Measurements from ENCODE around the gene CNTD1. TPM values are rescaled to one million over a fixed set of nuclear protein-coding genes. Genes with fewer than 3 reads are reported as not detected.
A peak's percentile ranks its signal among the peaks of the same experiment; 100 is the strongest.

The CNTD1 gene
- total RNA-seq, 2 donors from 2014 or later, result 0.16 TPM; not detected in 1

GRCh38 chr17:42833767-42834422 is 35.2 kb downstream of the CNTD1 start:
- Histone ChIP-seq H3K4me3 (peak overlapping the region; percentile 75 to 93), H3K4me1 (peaks cover 0 to 22% of the 10 kb centered on the region in 2 donors), H3K27me3 (no peaks in the 10 kb centered on the region), H3K36me3 (peaks cover 31% of the 10 kb centered on the region), H3K27ac (peak overlapping the region; percentile 85 to 89), H3K9me3 (no peaks in the 10 kb centered on the region)
- TF ChIP-seq CTCF (IDR thresholded peaks at IDR 0.05), result no peak
- DNase-seq (ENCODE audit: low spot score), result no peak

- H3K27me3 ChIP-seq, result no peaks in the 10 kb centered on the region
- H3K4me3 ChIP-seq, result no peak overlapping the region
- no peak for TF ChIP-seq CTCF (IDR thresholded peaks at IDR 0.05)
- peaks cover 0 to 22% of the 10 kb centered on the region in 2 donors for H3K4me1 ChIP-seq
- H3K36me3 ChIP-seq, result peaks cover 49% of the 10 kb centered on the region
- H3K27ac ChIP-seq, result no peak overlapping the region
- H3K9me3 ChIP-seq, result no peaks in the 10 kb centered on the region
- DNase-seq (ENCODE audit: low spot score), result no peak
These were observed 37.1 kb downstream of the CNTD1 start for GRCh38 chr17:42835732-42836131.

GRCh38 chr17:42841975-42842685 is 43.5 kb downstream of the CNTD1 start:
- DNase-seq (ENCODE audit: low spot score), result no peak
- Histone ChIP-seq H3K4me3 (no peak overlapping the region), H3K4me1 (peaks cover 0 to 8% of the 10 kb centered on the region in 2 donors), H3K36me3 (peaks cover 81% of the 10 kb centered on the region), H3K9me3 (no peaks in the 10 kb centered on the region), H3K27ac (no peak overlapping the region), H3K27me3 (no peaks in the 10 kb centered on the region)
- no peak for TF ChIP-seq CTCF (IDR thresholded peaks at IDR 0.05)

GRCh38 chr17:42843358-42843934 is 44.8 kb downstream of the CNTD1 start:
- no peak overlapping the region for H3K27ac ChIP-seq
- peak; percentile 85 to 96 for TF ChIP-seq CTCF (IDR thresholded peaks at IDR 0.05)
- H3K36me3 ChIP-seq, result peaks cover 68% of the 10 kb centered on the region
- H3K9me3 ChIP-seq, result no peaks in the 10 kb centered on the region
- DNase-seq (ENCODE audit: low spot score), result no peak
- H3K4me1 ChIP-seq, result peaks cover 0 to 12% of the 10 kb centered on the region in 2 donors
- H3K27me3 ChIP-seq, result no peaks in the 10 kb centered on the region
- no peak overlapping the region for H3K4me3 ChIP-seq

- no peak for TF ChIP-seq CTCF (IDR thresholded peaks at IDR 0.05)
- Histone ChIP-seq H3K27ac (no peak within 1 kb of the TSS), H3K36me3 (peaks cover 60% of the 10 kb centered on the region), H3K9me3 (no peaks in the 10 kb centered on the region), H3K4me3 (no peak within 1 kb of the TSS), H3K4me1 (peaks cover 0 to 12% of the 10 kb centered on the region in 2 donors), H3K27me3 (no peaks in the 10 kb centered on the region)
- peak; percentile 49 for DNase-seq (ENCODE audit: low spot score)
These were observed 45.6 kb downstream of the CNTD1 start, which contains the start of gene AOC2 for GRCh38 chr17:42844271-42844670. TSS of gene AOC2 (plus strand) at chr17:42844580. CDS start at chr17:42844627, 47 bp downstream.
